DMS114 treated with DMSO at 0.1 percent for 48 hours (cell line): ENCODE measurements around the gene ST3GAL6.

Experiments
- DNase-seq: peaks from one replicate; lab custom pipeline; 2025; ENCODE audit not compliant: unreplicated experiment; lab: John Stamatoyannopoulos, UW

ST3GAL6 gene

DNA sequence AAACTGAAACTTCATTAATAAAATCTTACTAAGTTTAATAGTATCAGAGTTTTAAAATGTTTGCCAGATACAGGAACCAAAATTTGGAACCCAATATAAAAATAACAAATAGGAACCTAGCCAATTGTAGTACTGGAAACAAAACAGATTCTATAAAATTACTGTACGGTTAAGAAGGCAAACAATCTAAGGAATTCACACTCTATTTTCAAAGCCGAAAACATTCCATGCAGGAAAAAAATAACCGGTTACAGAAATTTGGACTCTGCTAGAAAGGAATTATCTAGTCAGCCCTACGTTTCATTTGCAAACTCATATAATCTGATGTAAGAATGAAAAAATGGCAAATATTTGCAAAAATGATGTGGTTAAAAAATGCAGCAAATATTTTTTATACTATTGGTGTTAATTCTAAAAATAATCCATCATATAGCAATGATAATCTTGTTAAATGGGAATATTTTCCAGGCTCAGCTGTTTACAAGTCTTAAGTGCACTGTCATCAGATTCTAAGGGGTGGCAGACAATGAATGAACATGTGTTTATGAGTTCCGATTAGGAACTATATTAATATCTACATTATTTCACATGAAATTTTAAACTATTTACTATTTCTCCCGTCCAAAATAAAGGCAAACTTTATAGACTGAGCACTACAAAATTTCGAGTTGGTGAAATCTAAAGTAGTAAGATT, 80.3 kb downstream of the ST3GAL6 start:
- DNase-seq: no peak
